ENCODE data around the gene CPNE1.

GRCh38 chr20:35662551-35662950, 2.1 kb downstream of the CPNE1 start:
- TF ChIP-seq RFX5 (IDR thresholded peaks at IDR 0.05; ENCODE audit: borderline replicate concordance, low read depth, low read length), result no peak
- no peak for TF ChIP-seq BRCA1 (IDR thresholded peaks at IDR 0.05; ENCODE audit: low read depth, low read length)
- no peak for TF ChIP-seq SP1 (IDR thresholded peaks at IDR 0.05; ENCODE audit: low read depth, low read length)
- TF ChIP-seq E2F6 (IDR thresholded peaks at IDR 0.05), result no peak
- TF ChIP-seq KDM1A (IDR thresholded peaks at IDR 0.05; ENCODE audit: borderline replicate concordance, low read length), result no peak
- TF ChIP-seq ATF3 (IDR thresholded peaks at IDR 0.05; ENCODE audit: insufficient read depth, low read depth, low read length), result no peak
- TF ChIP-seq YY1 (IDR thresholded peaks at IDR 0.05; ENCODE audit: low read depth, low read length), result no peak
- TF ChIP-seq, protein P1, sequence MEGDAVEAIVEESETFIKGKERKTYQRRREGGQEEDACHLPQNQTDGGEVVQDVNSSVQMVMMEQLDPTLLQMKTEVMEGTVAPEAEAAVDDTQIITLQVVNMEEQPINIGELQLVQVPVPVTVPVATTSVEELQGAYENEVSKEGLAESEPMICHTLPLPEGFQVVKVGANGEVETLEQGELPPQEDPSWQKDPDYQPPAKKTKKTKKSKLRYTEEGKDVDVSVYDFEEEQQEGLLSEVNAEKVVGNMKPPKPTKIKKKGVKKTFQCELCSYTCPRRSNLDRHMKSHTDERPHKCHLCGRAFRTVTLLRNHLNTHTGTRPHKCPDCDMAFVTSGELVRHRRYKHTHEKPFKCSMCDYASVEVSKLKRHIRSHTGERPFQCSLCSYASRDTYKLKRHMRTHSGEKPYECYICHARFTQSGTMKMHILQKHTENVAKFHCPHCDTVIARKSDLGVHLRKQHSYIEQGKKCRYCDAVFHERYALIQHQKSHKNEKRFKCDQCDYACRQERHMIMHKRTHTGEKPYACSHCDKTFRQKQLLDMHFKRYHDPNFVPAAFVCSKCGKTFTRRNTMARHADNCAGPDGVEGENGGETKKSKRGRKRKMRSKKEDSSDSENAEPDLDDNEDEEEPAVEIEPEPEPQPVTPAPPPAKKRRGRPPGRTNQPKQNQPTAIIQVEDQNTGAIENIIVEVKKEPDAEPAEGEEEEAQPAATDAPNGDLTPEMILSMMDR (IDR thresholded peaks at IDR 0.05; ENCODE audit: control extremely low read depth in 1 of 3, insufficient read depth in 1 of 3, low read depth in 1 of 3, low read length in 3 of 3), result no peak
- TF ChIP-seq GABPA (IDR thresholded peaks at IDR 0.05; ENCODE audit: borderline replicate concordance, insufficient read depth, low read length), result no peak
- TF ChIP-seq, protein P2, sequence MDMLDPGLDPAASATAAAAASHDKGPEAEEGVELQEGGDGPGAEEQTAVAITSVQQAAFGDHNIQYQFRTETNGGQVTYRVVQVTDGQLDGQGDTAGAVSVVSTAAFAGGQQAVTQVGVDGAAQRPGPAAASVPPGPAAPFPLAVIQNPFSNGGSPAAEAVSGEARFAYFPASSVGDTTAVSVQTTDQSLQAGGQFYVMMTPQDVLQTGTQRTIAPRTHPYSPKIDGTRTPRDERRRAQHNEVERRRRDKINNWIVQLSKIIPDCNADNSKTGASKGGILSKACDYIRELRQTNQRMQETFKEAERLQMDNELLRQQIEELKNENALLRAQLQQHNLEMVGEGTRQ (IDR thresholded peaks at IDR 0.05; ENCODE audit: low read length), result no peak
